Measurements from ENCODE around the gene ASB10.
A peak's percentile ranks its signal among the peaks of the same experiment; 100 is the strongest.

Gene ASB10, protein sequence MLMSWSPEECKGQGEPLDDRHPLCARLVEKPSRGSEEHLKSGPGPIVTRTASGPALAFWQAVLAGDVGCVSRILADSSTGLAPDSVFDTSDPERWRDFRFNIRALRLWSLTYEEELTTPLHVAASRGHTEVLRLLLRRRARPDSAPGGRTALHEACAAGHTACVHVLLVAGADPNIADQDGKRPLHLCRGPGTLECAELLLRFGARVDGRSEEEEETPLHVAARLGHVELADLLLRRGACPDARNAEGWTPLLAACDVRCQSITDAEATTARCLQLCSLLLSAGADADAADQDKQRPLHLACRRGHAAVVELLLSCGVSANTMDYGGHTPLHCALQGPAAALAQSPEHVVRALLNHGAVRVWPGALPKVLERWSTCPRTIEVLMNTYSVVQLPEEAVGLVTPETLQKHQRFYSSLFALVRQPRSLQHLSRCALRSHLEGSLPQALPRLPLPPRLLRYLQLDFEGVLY

DNA sequence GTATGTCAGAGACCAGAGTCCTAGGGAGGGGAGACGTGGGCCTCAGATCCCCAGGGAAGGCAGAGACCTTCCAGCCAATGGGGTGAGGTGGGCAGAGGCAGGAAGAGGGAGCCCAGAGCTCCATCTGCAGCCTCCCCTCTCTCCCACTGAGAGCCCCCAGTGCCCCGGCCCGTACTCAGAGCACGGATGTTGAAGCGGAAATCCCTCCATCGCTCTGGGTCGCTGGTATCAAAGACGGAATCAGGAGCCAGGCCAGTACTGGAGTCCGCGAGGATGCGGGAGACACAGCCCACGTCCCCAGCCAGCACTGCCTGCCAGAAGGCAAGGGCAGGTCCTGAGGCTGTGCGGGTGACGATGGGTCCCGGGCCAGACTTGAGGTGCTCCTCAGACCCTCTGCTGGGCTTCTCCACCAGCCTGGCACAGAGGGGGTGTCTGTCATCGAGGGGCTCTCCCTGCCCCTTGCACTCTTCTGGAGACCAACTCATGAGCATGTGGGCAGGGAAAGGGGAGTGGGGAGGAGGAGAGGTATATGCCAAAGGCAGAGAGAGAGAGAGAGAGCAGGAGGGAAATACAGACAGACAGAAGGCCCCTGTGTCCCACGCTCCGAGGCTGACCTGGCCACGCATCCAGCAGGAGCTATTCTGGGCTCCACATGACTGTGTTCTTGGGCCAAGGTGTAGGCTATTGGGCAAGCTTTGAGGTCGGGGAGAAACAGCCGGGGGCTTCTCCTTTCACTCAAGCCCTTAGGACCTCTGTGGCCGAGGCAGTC, at the start of gene ASB10:
Gene ASB10, minus strand, starts transcription at position 611 of the 769 bp plus-strand sequence. Its CDS starts 120 bp downstream, at position 491.
- no peak for DNase-seq

DNA sequence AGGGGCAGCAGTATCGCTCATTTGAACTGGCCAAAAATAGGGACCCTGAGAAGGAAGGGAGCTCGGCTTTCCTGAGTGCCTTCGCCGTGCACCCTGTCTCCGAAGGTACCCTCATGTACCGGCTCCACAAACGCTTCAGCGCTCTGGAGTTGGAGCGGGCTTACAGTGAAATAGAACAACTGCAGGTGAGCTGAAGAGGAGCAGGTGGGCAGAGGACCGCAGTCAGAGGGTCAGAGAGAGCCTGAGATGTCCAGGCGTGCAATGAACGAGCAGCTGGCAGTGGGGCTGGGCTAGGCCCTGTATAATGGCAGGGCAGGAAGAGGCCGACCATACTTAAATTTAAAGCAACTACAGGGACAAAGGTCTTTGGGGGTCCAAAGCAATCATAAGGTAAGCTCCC, 49.4 kb upstream of the ASB10 start:
- DNase-seq = no peak

DNA sequence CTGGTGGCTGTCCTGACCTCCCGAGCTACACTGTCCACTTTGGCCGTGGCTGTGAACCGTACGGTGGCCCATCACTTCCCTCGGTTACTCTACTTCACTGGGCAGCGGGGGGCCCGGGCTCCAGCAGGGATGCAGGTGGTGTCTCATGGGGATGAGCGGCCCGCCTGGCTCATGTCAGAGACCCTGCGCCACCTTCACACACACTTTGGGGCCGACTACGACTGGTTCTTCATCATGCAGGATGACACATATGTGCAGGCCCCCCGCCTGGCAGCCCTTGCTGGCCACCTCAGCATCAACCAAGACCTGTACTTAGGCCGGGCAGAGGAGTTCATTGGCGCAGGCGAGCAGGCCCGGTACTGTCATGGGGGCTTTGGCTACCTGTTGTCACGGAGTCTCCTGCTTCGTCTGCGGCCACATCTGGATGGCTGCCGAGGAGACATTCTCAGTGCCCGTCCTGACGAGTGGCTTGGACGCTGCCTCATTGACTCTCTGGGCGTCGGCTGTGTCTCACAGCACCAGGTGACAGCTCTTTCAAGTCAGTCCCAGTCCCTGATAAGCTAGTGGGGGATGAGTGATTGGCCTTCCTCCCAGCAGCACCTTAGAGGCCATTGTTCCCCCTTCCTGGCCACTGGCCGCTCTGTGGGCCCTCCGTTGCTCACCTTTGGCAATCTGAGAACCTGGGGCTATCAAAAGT, 48.2 kb upstream of the ASB10 start:
- DNase-seq = no peak

DNA sequence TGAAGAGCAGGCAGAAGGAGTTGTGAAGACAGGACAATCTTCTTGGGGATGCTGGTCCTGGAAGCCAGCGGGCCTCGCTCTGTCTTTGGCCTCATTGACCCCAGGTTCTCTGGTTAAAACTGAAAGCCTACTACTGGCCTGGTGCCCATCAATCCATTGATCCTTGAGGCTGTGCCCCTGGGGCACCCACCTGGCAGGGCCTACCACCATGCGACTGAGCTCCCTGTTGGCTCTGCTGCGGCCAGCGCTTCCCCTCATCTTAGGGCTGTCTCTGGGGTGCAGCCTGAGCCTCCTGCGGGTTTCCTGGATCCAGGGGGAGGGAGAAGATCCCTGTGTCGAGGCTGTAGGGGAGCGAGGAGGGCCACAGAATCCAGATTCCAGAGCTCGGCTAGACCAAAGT, 46.8 kb upstream of the ASB10 start:
- no peak for DNase-seq

DNA sequence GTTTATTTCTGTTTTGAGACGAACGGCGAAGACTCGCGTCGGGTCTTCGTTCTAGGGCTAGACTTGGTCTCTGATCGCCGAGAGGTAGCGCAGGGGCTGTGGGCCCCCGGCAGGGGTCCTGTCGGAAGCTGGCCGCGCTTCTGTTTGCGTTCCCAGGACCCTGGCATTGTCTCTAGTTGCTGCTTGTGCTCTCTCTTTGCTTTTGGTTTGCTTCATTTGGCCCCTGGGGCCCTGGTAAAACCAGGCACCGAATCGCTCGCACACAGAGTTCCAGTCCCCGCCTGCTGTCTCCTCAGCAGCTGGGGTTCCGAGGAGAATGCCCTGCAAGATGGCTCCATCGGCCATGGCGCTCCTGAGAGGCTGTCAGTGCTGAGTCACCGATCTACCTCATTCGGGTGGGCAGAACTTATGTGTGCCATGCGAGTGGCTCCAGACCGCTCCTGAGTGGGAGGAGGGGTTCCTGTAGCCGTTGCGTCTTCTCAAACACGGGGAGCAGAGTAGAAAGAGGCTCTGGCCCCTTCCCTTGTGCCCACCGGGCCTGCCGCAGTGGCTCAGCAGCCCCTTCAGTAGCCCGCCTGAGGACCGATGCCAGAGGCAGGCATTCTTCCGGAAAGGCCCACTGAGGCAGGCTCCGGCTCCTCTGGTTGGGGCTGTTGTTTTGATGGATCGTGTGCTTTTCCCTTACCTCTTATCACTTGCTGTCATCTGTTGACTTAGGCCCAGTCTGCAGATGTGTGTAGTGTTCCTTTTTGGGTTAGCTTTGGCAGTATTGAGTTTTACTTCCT, 46.1 kb upstream of the ASB10 start:
- DNase-seq = peak; percentile 86

DNA sequence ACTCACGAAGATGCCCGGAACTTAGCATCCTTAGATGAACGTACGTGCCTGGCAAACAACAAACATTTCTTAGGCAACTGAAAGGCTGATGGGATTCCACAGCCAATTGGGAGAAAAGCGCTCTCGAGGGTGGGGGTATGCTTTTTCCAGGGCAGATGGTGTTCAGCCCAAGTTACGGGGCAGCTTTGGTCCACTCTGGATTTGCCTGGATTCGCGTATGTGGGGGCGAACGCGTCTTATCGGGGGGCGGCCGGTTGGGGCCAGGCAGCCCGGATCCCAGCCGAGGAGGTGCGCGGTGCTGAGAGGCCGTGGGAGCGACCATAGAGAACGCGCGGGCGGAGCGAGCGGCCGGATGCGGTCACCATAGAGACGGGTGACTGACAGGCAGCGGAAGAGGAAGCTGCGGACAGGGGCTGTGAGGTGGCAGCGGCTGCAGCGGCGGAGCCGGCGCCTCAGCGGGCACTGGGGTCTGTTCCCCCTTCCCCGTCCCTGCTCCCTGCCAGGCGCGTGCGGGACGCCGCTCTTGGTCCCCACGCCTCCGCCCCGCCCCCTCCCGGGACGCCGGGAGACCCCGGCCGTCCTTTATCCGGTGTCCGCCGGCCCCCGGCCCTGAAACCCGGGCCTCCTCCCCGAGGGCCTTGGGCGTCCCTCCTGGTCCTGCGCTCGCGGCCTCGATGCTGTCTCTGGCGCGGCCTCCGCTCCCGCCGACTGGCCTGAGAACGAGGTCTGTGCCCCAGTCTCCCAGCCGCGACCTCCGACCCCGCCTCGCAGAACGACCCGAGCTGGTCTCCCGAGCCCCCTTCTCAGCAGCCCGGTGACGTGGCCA, 45.3 kb upstream of the ASB10 start, which contains the start of gene CHPF2:
Gene CHPF2, plus strand, starts transcription at position 393 of the 826 bp plus-strand sequence. CDS start 1,529 bp downstream, outside the sequence.
- DNase-seq = peak; percentile 94

DNA sequence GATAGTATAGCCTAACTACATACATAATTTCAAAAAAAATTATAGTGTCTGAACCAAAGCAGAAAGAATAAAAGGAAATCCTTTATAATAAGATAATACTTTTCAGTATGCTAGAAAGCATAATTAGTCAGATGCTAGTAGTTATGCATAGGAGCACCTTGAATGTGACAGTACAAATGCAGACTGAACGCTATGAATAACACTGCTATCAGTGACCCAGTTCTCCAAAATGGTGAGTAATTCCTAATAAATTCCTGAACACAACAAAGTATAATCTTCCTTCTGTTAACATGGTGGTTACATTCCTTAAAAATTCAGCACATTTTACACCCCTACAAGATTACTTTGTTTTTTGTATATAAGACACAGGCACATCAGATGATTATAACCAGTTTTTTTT, 44.0 kb upstream of the ASB10 start:
- no peak for DNase-seq

DNA sequence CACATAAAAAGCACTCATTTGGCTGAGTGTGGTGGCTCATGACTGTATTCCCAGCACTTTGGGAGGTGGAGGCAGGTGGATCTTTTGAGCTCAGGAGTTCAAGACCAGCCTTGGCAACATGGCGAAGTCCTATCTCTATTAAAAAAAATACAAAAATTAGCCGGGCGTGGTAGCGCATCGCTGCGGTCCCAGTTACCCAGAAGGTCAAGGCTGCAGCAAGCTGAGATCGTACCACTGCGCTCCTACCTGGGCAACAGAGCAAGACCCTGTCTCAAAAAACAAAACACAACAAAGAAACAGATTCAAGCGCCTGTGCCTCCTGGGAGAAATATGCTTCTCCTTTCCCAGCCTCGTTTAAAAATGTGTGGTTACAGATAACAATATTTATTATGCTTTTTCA, 42.2 kb upstream of the ASB10 start:
- DNase-seq = no peak

DNA sequence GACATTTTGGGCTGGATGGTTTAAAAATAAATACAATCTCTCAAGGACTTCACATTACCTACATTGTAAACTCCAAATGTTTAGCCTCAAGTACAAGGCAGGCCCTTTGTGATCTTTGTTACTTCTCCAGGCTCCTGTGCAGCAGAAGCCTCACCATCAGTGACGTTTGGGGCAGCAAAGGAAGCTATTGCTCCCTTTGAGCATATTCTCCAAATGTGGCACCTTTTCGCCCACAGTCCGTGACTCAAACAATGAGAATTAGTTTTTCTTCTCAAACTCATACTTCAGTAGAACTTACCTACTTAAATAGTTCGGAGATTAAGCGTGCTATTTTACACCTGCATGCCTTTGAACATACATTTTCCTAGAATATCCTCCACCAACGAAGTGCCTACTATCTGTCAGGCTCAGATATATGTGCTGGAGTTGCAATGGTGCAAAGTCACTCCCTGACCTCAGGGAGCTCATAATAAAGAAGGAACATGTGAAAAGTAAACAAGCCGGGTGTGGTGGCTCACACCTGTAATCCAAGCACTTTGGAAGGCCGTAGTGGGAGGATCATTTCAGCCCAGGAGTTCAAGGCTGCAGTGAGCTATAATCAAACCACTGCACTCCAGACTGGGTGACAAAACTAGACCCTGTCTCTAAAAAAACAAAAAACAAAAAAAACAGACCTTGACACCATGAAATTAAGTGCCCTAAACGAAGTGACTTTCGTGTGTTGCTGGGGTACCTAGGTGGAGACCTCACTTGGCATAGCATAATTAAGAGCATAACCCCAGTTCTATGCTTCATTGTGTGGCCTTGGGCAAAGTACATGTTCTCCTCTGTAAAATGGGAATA, 41.2 kb upstream of the ASB10 start:
- DNase-seq = no peak

DNA sequence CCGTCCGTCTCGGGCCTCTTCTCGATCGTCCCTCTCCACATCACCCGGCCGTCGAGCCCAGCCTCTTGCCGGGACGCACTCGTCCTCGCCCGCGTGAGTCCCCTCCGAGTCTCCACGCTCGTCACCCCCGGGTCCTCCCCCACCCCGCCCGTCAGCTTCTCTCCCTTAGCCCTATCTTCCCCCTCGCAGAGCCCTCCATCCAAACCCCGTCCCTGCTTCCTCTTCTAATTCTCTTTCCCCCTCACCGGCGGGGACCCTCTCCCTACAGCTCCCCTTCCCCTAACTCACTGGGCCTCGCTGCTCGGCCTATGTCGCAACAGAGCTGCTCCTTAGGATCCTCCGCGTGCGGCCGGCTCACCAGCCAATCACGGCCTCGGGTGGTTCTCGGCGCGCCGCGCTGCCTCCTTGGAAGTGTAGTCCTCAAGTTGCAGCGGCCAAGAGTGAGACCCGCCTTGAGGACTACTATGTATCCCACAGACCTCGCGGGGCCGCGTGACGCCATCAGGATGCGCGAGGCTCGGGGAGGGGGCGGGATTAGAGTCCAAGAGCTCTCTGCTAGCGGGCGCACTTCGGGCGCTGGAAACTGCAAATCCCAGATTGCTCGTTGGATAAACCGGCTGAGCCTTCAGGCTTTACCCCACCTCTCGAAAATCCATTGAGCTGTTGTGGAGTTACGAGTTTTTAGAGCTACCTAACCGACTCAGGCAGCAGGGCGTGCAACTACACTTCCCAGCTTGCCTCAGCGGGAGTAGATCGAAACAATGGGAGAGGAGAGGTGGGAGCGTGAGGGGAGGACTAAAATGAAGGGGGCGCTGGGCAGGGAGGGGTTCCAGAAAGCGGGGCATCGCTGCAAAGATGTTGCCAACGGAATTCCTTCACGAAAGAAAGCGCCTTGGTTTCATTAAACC, 40.1 kb upstream of the ASB10 start, which contains the start of gene ABCF2:
Gene ABCF2, minus strand, starts transcription at position 331 of the 908 bp plus-strand sequence. CDS start 747 bp downstream, outside the sequence.
- DNase-seq = peak; percentile 99

DNA sequence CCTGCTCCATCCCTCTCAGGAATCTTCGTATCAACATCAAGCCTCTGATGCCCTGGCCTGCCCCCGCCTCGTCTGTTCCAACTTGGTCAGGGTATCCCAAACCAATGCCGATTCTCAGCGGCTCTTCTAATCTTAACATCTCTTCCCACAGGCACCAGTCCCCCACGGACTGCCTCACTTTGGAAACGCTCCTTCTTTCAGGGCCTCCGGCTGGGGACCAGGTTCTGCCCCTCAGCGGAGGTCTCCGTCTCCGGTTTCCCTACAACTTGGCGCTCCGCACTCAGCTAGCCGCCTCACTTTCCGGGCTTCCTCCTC, 39.5 kb upstream of the ASB10 start:
- DNase-seq = no peak

DNA sequence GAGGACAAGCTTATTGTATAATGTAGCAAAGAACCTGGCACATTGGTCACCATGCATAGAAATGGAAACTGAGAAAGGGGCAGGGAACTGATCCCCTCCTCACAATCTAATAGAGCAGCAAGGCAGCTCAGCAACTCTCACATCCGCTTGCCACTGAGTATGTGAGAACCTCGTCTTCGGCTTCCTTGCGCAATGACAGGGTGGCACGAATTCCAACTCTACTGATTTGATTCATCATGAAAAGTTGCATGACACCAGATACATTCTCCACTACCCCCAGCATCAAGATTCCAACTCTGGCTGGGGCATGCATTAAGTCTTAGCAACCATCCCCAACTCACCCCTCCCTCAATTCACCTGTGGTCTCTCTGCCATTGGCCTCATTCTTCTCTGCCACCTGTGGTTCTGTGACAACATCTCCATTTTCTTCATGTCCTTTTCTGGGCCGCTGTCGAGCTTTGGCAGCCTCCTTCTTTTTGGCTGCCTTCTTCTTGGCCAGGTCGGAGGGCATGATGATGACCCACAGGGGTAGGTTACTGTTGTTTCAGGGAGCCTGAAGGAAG, 39.0 kb upstream of the ASB10 start:
- no peak for DNase-seq

DNA sequence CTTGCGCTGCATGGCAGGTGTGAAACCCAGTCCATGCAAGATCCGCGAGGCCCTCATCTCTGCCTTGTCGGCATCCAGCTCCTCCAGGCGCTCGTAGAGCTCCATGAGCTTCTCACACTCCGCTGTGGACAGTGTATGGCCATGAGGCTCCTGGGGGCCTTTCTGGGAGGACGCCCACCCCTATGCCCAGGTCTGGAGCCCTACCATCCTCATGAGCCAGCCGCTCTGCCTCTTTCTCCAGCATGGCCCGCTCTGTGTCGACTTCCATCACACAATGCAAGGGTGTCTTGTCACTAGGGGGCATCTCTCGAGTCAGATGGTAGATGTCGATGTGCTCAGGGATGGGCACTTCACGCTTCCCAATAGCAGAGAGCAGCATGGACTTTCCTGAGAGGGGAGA, 36.7 kb upstream of the ASB10 start:
- no peak for DNase-seq

DNA sequence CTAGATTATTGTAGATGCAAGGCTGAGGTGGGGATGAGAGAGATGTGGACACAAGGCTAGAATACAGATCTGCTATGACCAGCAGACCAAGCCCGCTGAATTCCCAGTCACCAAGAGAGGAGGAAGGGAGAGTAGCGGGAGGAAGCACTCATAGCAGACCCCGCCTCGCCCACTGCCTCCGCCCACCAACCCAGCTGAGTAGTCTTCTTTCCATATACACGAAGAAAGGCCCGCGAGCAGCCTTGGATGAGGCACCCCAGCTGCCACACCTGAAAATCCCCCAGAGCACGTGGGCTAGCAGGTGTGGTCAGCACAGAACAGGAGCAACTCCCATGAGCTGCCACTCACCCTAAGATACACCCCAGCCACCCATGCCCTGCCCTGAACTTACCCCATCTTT, 31.1 kb upstream of the ASB10 start:
- no peak for DNase-seq

DNA sequence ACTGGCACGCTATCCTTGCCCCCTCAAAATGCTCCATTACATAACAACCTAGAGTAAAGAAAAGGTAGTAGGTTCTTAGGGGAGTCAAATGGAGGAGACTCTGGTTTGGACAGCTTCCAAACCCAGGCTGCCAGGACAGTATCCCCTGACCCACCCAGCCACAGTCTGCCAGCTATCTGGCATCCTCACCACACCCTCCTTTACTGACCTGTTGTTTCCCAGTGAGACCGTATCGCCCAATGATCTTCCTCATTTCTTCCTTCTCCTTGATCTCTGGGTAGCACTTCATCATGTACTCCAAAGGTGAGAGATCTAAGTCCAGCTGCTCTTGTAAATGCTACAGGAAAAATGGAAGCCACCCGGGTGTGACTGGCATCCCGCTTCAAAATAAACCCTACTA, 28.3 kb upstream of the ASB10 start:
- DNase-seq = no peak

DNA sequence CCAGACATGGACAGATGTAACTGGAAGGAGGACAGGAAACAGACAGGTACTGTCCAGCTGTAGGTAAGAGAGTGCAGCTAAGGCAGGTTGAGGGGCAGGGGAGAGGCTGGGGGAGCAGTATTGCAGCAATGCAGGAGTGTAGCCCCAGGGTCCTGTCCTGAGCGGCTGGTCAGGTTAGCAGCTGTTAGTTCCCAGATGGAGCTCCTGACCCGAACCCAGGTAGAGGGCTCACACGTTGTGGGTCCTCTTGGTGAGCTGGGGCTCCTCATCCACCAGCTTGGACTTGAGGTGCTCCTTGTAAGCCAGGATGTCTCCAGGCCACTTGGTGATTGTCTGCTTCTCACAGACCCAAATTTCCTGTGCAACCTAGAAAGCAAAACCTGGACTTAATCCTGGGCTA, 26.8 kb upstream of the ASB10 start:
- no peak for DNase-seq

DNA sequence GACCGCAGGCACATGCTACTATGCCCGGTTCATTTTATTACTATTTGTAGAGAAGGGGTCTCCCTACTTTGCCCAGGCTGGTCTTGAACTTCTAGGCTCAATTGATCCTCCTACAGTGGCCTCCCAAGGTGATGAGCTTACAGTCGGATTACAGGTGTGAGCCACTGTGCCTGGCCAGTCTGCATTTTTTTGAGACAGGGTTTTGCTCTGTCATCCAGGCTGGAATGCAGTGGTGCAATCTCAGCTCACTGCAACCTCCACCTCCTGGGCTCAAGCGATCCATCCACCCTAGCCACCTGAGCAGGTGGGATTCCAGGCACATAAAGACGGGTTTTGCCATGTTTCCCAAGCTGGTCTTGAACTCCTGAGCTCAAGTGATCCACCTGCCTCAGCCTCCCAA, 25.6 kb upstream of the ASB10 start:
- no peak for DNase-seq

DNA sequence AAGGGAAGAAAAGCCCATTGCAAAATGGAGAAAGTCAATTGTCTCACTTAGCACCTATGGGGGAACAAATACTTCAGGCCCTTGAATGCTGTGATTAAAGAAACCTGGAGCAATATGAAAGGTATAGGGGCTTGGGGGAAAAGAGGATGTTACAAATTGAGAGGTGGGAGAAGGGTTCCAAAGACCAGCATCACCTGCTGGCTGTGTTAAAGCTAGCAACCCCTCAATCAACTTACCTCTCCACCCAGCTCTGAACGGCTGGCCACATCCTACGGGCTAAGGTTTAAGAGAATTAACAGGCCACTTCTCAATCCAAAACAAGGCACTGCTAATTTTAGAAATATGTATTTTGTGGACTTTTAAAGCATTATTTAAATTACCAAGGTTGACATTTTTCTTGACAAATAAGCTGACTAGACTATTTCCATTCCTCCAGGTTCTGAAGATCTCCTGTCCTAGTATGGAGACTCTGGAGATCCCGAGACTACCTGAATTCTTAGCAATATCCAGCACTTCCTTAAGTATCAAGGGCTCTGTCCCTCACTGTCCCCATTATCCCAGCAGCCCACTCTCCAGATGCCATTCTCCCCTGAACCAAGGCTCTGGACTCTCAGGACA, 24.2 kb upstream of the ASB10 start:
- DNase-seq = no peak
